HepG2 (cell line): ENCODE results near the gene SFI1. TPM values are rescaled to one million over a fixed set of nuclear protein-coding genes. Genes with fewer than 3 reads are reported as not detected.
A peak's percentile ranks its signal among the peaks of the same experiment; 100 is the strongest.

Experiments
- BCL3 ChIP-seq: sonication (generic); formaldehyde crosslinking; IDR thresholded peaks from 2 replicates; pipeline ENCODE4 v1.5.1; 2020; ENCODE audit warnings: mild to moderate bottlenecking, missing genetic modification reagents, moderate library complexity
- CAMTA2 ChIP-seq: sonication (generic); formaldehyde crosslinking; IDR thresholded peaks from 2 replicates; pipeline ENCODE4 v1.4.0; 2020; ENCODE audit warnings: mild to moderate bottlenecking, missing genetic modification reagents, borderline replicate concordance
- EHMT2 ChIP-seq: fragments of 200-600 bp; sonication (generic); IDR thresholded peaks from 2 replicates; pipeline ENCODE4 v1.7.0; 2017; ENCODE audit warnings: antibody characterized with exemption, low read depth, low read length, borderline replicate concordance
- GTF3A ChIP-seq: sonication (generic); formaldehyde crosslinking; conservative IDR thresholded peaks from 2 replicates; pipeline ENCODE4 v1.4.0; 2020; ENCODE audit warnings: mild to moderate bottlenecking, missing genetic modification reagents
- MYC ChIP-seq: sonication (generic); formaldehyde crosslinking; IDR thresholded peaks from 2 replicates; pipeline ENCODE4 v1.9.0; 2021; ENCODE audit warnings: missing genetic modification reagents, borderline replicate concordance
- NFKBIZ ChIP-seq: IDR thresholded peaks from 2 replicates; pipeline ENCODE4 v1.6.1; 2018; ENCODE audit warnings: missing genetic modification reagents, missing compliant biosample characterization
- NR0B2 ChIP-seq: sonication (generic); formaldehyde crosslinking; IDR thresholded peaks from 2 replicates; pipeline ENCODE4 v1.4.0; 2020; ENCODE audit warnings: mild to moderate bottlenecking, missing genetic modification reagents
- SP140L ChIP-seq: sonication (generic); formaldehyde crosslinking; IDR thresholded peaks from 2 replicates; pipeline ENCODE4 v1.4.0; 2020; ENCODE audit warnings: missing genetic modification reagents, borderline replicate concordance
- SRF ChIP-seq: IDR thresholded peaks from 2 replicates; pipeline ENCODE4 v1.6.1; 2011; ENCODE audit warnings: mild to moderate bottlenecking, low read depth, low read length, moderate library complexity
- SRSF9 ChIP-seq: fragments of 200-400 bp; formaldehyde crosslinking; IDR thresholded peaks from 2 replicates; pipeline ENCODE4 v1.6.1; 2018; ENCODE audit warnings: borderline replicate concordance, mild to moderate bottlenecking, low read depth, low read length; ENCODE audit not compliant: insufficient read depth, poor library complexity, severe bottlenecking
- TAF15 ChIP-seq: fragments of 200-400 bp; formaldehyde crosslinking; IDR thresholded peaks from one replicate; pipeline ENCODE4 v1.6.1; 2018; ENCODE audit warnings: mild to moderate bottlenecking, low read depth, low read length; ENCODE audit not compliant: poor library complexity, severe bottlenecking
- TEAD3 ChIP-seq: optimal IDR thresholded peaks from 2 replicates; pipeline ENCODE3; 2016; ENCODE audit warnings: borderline replicate concordance
- YY1 ChIP-seq: IDR thresholded peaks from 2 replicates; pipeline ENCODE4 v1.6.1; 2011; ENCODE audit warnings: low read length, low read depth, moderate library complexity, mild to moderate bottlenecking; ENCODE audit not compliant: insufficient read depth, insufficient replicate concordance
- ZBTB40 ChIP-seq, 2 experiments: fragments of 450-650 bp in 1 of 2; sonication (generic) in 1 of 2; formaldehyde crosslinking in 1 of 2; IDR thresholded peaks; 2 replicates each; pipeline versions ENCODE4 v1.6.1 to v1.8.0; 2016 to 2022; ENCODE audit warnings: antibody characterized with exemption in 1 of 2, mild to moderate bottlenecking in 1 of 2, missing genetic modification reagents in 1 of 2
- ZFAT ChIP-seq: sonication (generic); formaldehyde crosslinking; conservative IDR thresholded peaks from 2 replicates; pipeline ENCODE4 v1.8.1; 2023; ENCODE audit warnings: missing genetic modification reagents, inconsistent platforms
- ZFP1 ChIP-seq: IDR thresholded peaks from 2 replicates; pipeline ENCODE4 v1.6.1; 2016
- ZIK1 ChIP-seq: sonication (generic); formaldehyde crosslinking; IDR thresholded peaks from 2 replicates; pipeline ENCODE4 v1.5.0; 2020; ENCODE audit warnings: mild to moderate bottlenecking, low read depth, missing genetic modification reagents, borderline replicate concordance
- polyA plus RNA-seq, 8 experiments: library from polyadenylated mRNA; depleted of rRNA in 3 of 8; stranded (reverse) in 7 of 8; unstranded in 1 of 8; fragments of >200 nt; fragmentation: Illumina TruSeq in 4 of 8; extraction: Trizol in 4 of 8; gene quantifications; 2 replicates each; pipeline versions ENCODE4 v1.2.1 to v1.2.3, GENCODE V29; 2011 to 2016; ENCODE audit warnings: low read depth in 4 of 8, missing spikeins in 1 of 8, mixed read lengths in 1 of 8; ENCODE audit not compliant: insufficient read depth in 1 of 8
- total RNA-seq, 5 experiments: library from RNA; depleted of rRNA; stranded (reverse); fragments of >200 nt; fragmentation: Illumina TruSeq; extraction: Trizol; gene quantifications; 2 replicates each; pipeline ENCODE4 v1.2.3, GENCODE V29; 2016; ENCODE audit warnings: low read depth in 1 of 5

SFI1 gene
- total and polyA plus RNA-seq, 2 of the 13 experiments (the other 11 are each of a cell fraction or from before 2014, with no cell fraction given), result 20.5 to 40.1 TPM

- TF ChIP-seq GTF3A (CRISPR knock-in tag) (peak; percentile 75; the same call in 1 of the 2 replicates), ZFAT (CRISPR knock-in tag) (no peak), TAF15 (peak; percentile 71), TEAD3 (CRISPR knock-in tag) (no peak), YY1 (peak; percentile 39), ZBTB40 (IDR thresholded peaks at IDR 0.05) (no peak), ZBTB40 (CRISPR knock-in tag; IDR thresholded peaks at IDR 0.05) (peak; percentile 63; the same call in 1 of the 2 replicates), SRF (no peak), EHMT2 (no peak), ZFP1 (no peak), NFKBIZ (CRISPR knock-in tag) (peak; percentile 59; the same call in 1 of the 2 replicates), NR0B2 (CRISPR knock-in tag) (peak; percentile 91), MYC (peak; percentile 78), ZIK1 (CRISPR knock-in tag) (no peak), SP140L (CRISPR knock-in tag) (no peak), CAMTA2 (CRISPR knock-in tag) (0 out of 2 replicates have a peak, but pooled peaks have one; percentile 34), SRSF9 (no peak), BCL3 (CRISPR knock-in tag) (peak; percentile 89; the same call in 1 of the 2 replicates)
Measured at GRCh38 chr22:31489632-31490495, 6.5 kb upstream of the SFI1 start, which contains the start of gene EIF4ENIF1 (continued).
